ENCODE data around the gene ATP6V0E1.

ATP6V0E1 gene

GRCh38 chr5:172999372-172999973, 15.9 kb downstream of the ATP6V0E1 start:
- H3K4me3 ChIP-seq (ENCODE audit: low read depth, low read length) = no peak overlapping the region
- POLR2A ChIA-PET = no interaction called here
- no peaks in the 10 kb centered on the region for H3K9me3 ChIP-seq (ENCODE audit: control insufficient read depth, insufficient read depth, low read depth, low read length)
- H3K36me3 ChIP-seq (ENCODE audit: control insufficient read depth in 2 of 2, insufficient read depth in 1 of 2, low read length in 2 of 2) = peaks cover 26 to 36% of the 10 kb centered on the region in 2 experiments
- TF ChIP-seq GLIS1 (tag by site-specific recombination; IDR thresholded peaks at IDR 0.05) (no peak), IKZF3 (tag by site-specific recombination; IDR thresholded peaks at IDR 0.05) (no peak), ZSCAN16 (tag by site-specific recombination; IDR thresholded peaks at IDR 0.05) (no peak), ZNF530 (tag by site-specific recombination; IDR thresholded peaks at IDR 0.05; ENCODE audit: low read depth) (no peak), ZNF133 (tag by site-specific recombination; IDR thresholded peaks at IDR 0.05) (no peak), ZNF416 (tag by site-specific recombination; IDR thresholded peaks at IDR 0.05) (no peak), ZNF423 (tag by site-specific recombination; IDR thresholded peaks at IDR 0.05) (no peak), ZNF701 (tag by site-specific recombination; IDR thresholded peaks at IDR 0.05) (no peak), ZNF513 (tag by site-specific recombination; IDR thresholded peaks at IDR 0.05) (no peak), ZNF350 (tag by site-specific recombination; IDR thresholded peaks at IDR 0.05) (no peak), ZBTB17 (tag by site-specific recombination; IDR thresholded peaks at IDR 0.05) (no peak), ZNF555 (tag by site-specific recombination; conservative IDR thresholded peaks at IDR 0.05) (no peak)
- TF ChIP-seq, protein P1, sequence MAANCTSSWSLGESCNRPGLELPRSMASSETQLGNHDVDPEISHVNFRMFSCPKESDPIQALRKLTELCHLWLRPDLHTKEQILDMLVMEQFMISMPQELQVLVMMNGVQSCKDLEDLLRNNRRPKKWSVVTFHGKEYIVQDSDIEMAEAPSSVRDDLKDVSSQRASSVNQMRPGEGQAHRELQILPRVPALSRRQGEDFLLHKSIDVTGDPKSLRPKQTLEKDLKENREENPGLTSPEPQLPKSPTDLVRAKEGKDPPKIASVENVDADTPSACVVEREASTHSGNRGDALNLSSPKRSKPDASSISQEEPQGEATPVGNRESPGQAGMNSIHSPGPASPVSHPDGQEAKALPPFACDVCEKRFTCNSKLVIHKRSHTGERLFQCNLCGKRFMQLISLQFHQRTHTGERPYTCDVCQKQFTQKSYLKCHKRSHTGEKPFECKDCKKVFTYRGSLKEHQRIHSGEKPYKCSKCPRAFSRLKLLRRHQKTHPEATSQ (tag by site-specific recombination; IDR thresholded peaks at IDR 0.05) = no peak
- TF ChIP-seq, protein P2, sequence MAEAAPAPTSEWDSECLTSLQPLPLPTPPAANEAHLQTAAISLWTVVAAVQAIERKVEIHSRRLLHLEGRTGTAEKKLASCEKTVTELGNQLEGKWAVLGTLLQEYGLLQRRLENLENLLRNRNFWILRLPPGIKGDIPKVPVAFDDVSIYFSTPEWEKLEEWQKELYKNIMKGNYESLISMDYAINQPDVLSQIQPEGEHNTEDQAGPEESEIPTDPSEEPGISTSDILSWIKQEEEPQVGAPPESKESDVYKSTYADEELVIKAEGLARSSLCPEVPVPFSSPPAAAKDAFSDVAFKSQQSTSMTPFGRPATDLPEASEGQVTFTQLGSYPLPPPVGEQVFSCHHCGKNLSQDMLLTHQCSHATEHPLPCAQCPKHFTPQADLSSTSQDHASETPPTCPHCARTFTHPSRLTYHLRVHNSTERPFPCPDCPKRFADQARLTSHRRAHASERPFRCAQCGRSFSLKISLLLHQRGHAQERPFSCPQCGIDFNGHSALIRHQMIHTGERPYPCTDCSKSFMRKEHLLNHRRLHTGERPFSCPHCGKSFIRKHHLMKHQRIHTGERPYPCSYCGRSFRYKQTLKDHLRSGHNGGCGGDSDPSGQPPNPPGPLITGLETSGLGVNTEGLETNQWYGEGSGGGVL (tag by site-specific recombination; IDR thresholded peaks at IDR 0.05) = no peak
- CTCF ChIA-PET = interaction anchor here (0.7 kb wide), 1 partner anchor 22 kb away, joined by 3 read pairs; no protein-coding TSS in a partner anchor
- H3K4me1 ChIP-seq (ENCODE audit: control insufficient read depth, insufficient read depth, low read length) = 0 out of 2 replicates have a peak, but pooled peaks cover 2% of the 10 kb centered on the region
- H3K27ac ChIP-seq (ENCODE audit: extremely low read depth, low read depth, low read length) = no peak overlapping the region

- ChIA-PET CTCF (interaction anchor here (0.7 kb wide), 1 partner anchor 22 kb away, joined by 3 read pairs; no protein-coding TSS in a partner anchor), POLR2A (no interaction called here)
- Histone ChIP-seq H3K4me3 (ENCODE audit: low read depth, low read length) (no peak overlapping the region), H3K9me3 (ENCODE audit: control insufficient read depth, insufficient read depth, low read depth, low read length) (no peaks in the 10 kb centered on the region), H3K27ac (ENCODE audit: extremely low read depth, low read depth, low read length) (no peak overlapping the region), H3K36me3 (ENCODE audit: control insufficient read depth in 2 of 2, insufficient read depth in 1 of 2, low read length in 2 of 2) (peaks cover 21 to 31% of the 10 kb centered on the region in 2 experiments), H3K4me1 (ENCODE audit: control insufficient read depth, insufficient read depth, low read length) (0 out of 2 replicates have a peak, but pooled peaks cover 2% of the 10 kb centered on the region)
- TF ChIP-seq MZF1 (tag by site-specific recombination; IDR thresholded peaks at IDR 0.05; ENCODE audit: borderline replicate concordance) = no peak
- no peak for TF ChIP-seq ZNF214 (tag by site-specific recombination; IDR thresholded peaks at IDR 0.05; ENCODE audit: borderline replicate concordance)
- no peak for TF ChIP-seq ZNF26 (tag by site-specific recombination; IDR thresholded peaks at IDR 0.05)
- TF ChIP-seq, protein P3, sequence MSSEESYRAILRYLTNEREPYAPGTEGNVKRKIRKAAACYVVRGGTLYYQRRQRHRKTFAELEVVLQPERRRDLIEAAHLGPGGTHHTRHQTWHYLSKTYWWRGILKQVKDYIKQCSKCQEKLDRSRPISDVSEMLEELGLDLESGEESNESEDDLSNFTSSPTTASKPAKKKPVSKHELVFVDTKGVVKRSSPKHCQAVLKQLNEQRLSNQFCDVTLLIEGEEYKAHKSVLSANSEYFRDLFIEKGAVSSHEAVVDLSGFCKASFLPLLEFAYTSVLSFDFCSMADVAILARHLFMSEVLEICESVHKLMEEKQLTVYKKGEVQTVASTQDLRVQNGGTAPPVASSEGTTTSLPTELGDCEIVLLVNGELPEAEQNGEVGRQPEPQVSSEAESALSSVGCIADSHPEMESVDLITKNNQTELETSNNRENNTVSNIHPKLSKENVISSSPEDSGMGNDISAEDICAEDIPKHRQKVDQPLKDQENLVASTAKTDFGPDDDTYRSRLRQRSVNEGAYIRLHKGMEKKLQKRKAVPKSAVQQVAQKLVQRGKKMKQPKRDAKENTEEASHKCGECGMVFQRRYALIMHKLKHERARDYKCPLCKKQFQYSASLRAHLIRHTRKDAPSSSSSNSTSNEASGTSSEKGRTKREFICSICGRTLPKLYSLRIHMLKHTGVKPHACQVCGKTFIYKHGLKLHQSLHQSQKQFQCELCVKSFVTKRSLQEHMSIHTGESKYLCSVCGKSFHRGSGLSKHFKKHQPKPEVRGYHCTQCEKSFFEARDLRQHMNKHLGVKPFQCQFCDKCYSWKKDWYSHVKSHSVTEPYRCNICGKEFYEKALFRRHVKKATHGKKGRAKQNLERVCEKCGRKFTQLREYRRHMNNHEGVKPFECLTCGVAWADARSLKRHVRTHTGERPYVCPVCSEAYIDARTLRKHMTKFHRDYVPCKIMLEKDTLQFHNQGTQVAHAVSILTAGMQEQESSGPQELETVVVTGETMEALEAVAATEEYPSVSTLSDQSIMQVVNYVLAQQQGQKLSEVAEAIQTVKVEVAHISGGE (tag by site-specific recombination; conservative IDR thresholded peaks at IDR 0.05; ENCODE audit: low read depth) = no peak
- TF ChIP-seq KLF16 (tag by site-specific recombination; IDR thresholded peaks at IDR 0.05) = no peak
- TF ChIP-seq, protein P4, sequence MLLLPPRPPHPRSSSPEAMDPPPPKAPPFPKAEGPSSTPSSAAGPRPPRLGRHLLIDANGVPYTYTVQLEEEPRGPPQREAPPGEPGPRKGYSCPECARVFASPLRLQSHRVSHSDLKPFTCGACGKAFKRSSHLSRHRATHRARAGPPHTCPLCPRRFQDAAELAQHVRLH (tag by site-specific recombination; IDR thresholded peaks at IDR 0.05) = no peak
- TF ChIP-seq ZSCAN30 (tag by site-specific recombination; IDR thresholded peaks at IDR 0.05) = no peak
- no peak for TF ChIP-seq ZIC2 (tag by site-specific recombination; IDR thresholded peaks at IDR 0.05)
- no peak for TF ChIP-seq GLI2 (tag by site-specific recombination; IDR thresholded peaks at IDR 0.05; ENCODE audit: borderline replicate concordance, low read depth)
- TF ChIP-seq ZBTB20 (tag by site-specific recombination; IDR thresholded peaks at IDR 0.05) = no peak
- TF ChIP-seq ZBTB48 (tag by site-specific recombination; IDR thresholded peaks at IDR 0.05) = no peak
Measured at GRCh38 chr5:172999974-173000373, 16.4 kb downstream of the ATP6V0E1 start.

Measured in HEK293 (cell line).